ENCODE results near the gene EEF1AKMT1.

Gene EEF1AKMT1

DNA sequence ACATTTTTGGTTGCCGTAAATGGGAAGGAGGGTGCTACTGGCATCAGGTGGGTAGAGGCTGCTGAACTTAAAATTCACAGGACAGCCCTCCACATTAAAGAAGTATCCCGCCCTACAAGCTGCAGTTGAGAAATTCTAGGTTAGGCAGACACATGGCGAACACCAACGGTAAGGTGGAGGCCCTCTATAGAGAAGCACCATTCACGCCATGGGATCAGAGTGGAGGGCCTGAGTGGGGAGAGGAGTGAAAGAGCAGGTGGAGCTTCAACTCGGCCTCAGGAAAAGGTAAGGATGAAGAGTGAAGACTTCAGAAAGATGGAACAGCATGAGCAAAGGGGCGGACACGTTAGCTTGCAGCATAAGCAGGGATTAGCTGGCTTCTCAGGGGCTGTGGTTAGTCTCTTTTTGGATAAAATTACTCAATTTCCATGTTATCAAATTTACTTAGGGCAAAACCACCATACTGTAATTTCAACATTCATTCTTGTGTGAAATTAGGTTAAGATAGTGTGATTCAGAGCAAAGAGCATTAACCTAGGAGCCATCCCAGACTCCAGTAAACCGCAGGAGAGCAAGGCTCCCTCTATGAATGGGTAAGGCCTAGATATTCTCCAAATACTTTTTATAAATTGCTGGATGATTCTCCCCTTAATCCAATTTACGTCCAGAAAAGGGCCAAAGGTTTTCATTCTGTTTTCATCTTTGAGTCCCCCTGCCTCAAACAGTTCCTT lies 1.2 kb downstream of the EEF1AKMT1 start:
- in situ Hi-C loops (cut with MboI; ENCODE audit: low pct_unique_long_range_greater_than_20kb, low sequenced_read_pairs, unreplicated experiment), result no loop called here
- no peak for DNase-seq (ENCODE audit: low spot score)
- no peak for TF ChIP-seq CTCF (IDR thresholded peaks at IDR 0.05; ENCODE audit: extremely low read depth, insufficient read depth, missing control alignments)

GRCh38 chr13:20769834-20770233 lies 3.9 kb downstream of the EEF1AKMT1 start:
- no peak for TF ChIP-seq CTCF (IDR thresholded peaks at IDR 0.05; ENCODE audit: extremely low read depth, insufficient read depth, missing control alignments)
- in situ Hi-C loops (cut with MboI; ENCODE audit: low pct_unique_long_range_greater_than_20kb, low sequenced_read_pairs, unreplicated experiment), result no loop called here
- no peak for DNase-seq (ENCODE audit: low spot score)

DNA sequence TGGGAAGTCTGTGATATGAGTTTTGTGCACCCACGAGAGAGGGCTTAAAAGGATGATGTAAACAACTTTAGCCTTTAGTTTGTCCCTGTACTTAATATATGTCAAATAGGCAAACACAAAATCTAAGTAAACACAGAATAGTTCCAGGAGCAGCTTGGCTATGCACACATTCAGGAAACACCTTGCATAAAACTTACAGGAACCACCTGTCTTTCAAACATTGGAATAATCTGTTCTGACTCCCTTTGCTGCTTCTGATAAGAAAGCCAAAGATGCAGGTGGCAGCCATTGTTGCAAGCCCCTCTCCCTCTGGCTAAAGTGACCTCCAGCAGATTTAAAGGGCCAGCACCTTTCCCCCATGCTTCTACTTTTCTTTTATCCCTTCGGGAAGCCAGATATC lies 4.7 kb downstream of the EEF1AKMT1 start:
- no peak for DNase-seq (ENCODE audit: low spot score)
- no peak for TF ChIP-seq CTCF (IDR thresholded peaks at IDR 0.05; ENCODE audit: extremely low read depth, insufficient read depth, missing control alignments)
- in situ Hi-C loops (cut with MboI; ENCODE audit: low pct_unique_long_range_greater_than_20kb, low sequenced_read_pairs, unreplicated experiment), result no loop called here

DNA sequence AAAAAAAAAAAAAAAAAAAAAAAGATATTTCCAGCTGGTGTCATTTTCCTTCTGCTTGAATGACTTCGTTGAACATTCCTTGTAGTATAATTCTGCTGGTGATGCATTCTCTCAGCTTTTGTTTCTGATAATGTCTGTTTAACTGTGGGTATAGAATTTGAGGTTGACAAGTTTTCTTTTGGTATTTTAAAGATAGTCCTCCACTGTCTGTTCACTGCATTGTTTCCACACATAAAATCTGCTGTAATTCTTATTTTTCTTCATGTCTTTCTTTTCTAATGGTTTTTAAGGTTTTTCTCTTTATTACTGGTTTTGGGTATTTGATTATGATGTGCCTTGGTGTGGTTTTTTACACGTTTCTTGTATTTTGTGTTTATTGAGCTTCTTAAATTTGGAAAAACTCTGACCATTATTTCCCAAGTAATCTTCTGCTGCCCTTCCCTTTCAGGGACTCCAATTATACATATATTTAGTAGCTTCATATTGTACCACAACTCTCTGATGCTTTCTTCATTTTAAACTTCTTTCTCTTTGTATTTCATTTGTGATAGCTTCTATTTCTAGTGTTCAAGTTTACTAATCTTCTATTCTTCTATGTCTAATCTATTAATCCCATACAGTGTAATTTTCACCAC lies 6.3 kb downstream of the EEF1AKMT1 start:
- TF ChIP-seq CTCF (IDR thresholded peaks at IDR 0.05; ENCODE audit: extremely low read depth, insufficient read depth, missing control alignments), result no peak
- DNase-seq (ENCODE audit: low spot score), result no peak
- in situ Hi-C loops (cut with MboI; ENCODE audit: low pct_unique_long_range_greater_than_20kb, low sequenced_read_pairs, unreplicated experiment), result no loop called here

DNA sequence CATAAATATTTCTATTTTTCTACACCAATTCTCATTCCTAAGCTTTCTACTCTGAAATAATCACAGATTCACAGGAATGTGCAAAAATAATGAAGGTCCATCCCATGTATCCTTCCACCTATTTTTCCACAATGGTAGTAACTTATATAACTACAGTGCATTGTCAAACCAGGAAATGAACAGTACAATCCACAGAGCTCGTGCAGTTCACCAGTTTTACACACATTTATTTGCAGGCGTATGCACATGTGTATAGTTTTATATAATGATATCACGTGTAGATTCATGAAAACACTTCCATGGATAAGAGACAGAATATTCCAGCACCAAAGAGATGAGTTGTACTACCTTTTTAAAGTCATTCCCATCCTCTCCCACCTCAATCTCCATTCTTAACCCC lies 12.9 kb downstream of the EEF1AKMT1 start:
- no peak for TF ChIP-seq CTCF (IDR thresholded peaks at IDR 0.05; ENCODE audit: extremely low read depth, insufficient read depth, missing control alignments)

GRCh38 chr13:20754009-20754408 lies 19.8 kb downstream of the EEF1AKMT1 start:
- DNase-seq (ENCODE audit: low spot score), result no peak
- TF ChIP-seq CTCF (IDR thresholded peaks at IDR 0.05; ENCODE audit: extremely low read depth, insufficient read depth, missing control alignments), result no peak
- in situ Hi-C loops (cut with MboI; ENCODE audit: low pct_unique_long_range_greater_than_20kb, low sequenced_read_pairs, unreplicated experiment), result no loop called here

More for the DNA sequence above, 12.9 kb downstream of the EEF1AKMT1 start:
- in situ Hi-C loops (cut with MboI; ENCODE audit: low pct_unique_long_range_greater_than_20kb, low sequenced_read_pairs, unreplicated experiment), result no loop called here
- DNase-seq (ENCODE audit: low spot score), result no peak

All from GM13977 (cell line).